Limb (tissue), 2 donors: ENCODE results near the gene TMEM184B.

Experiments
- DNase-seq, 2 donors: peaks; one replicate each; pipeline ENCODE4 v3.0.0-alpha.2; 2016; ENCODE audit errors: extremely low spot score in 2 of 2

TMEM184B gene

DNA sequence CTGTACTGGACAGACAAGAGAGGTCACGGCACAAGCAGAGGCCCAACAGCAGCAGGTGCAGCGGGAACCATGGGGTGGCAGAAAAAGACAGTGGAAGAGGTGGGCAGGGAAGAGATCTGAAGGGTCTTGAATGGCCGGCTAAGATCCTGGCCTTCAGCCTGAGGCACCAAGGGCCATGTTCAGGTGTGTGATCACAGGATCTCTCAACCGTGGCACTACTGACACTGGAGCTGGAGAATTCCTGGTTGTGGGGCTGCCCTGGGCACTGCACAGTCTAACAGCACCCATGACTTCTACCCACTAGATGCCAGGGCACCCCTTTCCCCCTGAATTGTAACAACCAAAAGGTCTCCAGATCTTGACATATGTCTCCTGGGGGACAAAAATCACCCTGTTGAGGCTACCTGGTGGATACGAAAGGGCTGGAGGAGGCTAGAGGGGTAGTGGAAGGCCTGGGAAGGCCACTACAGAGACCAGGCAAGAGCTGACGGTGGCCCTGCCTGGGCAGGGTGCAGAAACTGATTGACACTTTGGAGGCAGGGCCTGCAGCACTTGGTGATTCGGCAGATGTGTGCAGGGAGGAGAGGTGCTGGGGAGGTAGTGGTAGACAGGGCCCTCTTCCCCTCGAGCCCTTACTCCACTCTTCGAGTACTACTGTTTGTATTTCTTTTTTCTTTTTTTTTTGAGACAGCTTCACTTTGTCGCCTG lies 36.1 kb upstream of the TMEM184B start:
- DNase-seq, result no peak

DNA sequence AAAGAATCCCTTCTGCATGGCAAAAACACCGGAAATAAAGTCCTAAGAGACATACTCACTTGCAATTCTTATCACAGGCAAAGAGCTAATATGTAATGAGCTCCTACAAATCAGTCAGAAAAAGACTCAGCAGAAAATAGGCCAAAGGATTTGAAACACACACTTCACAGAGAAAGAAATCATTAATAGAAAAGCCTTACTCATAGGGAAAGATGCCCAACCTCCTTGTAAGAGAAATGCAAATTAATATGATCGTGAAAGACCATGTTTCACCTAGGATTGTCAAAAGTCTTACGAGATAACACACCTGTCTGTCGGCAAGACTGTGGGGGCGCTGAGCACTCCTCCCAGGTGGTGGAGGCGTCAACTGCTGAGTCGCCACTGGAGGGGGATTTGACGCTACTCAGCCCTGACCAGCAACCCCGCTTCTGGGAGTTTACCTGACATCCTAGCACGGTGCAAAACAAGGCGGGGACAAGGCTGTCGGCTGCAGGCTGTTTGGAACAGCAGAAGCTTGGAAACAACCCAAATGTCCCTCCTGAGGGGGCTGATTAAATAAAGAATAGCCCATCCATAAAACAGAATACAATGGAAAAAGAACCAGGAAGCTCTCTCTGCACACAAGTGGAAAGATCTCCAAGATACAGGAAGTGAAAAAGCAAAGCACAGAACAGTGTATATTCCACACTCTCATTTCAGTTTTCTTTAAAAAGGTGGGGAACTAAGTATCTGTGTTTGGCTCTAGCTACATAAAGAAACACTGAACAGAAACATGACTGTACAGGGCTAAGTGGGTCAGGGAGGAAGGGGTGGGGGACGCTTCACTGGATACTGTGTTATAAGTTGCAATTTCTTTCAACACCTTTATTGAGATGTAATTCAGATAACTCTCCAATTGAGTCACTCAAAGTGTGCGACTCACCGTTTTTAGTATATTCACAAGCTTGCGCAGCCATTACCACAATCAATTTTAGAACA lies 33.0 kb upstream of the TMEM184B start:
- DNase-seq, result peak in 1 of 2 donors; percentile 17

DNA sequence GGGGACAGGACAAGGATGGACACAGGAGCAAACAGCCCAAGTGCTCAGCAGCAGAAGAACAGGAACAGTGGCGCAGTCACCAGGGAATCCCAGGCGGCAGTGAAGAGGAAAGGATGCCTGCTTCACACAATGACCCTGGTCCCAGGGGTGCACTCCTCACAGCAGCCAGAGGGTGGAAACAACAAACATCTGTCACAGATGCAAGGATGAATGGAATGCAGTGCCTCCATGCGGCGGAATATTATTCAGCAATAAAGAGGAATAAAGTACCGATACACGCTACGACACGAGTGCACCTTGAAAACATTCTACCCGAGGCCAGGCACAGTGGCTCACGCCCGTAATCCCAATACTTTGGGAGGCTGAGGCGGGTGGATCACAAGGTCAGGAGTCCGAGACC lies 31.7 kb upstream of the TMEM184B start:
- DNase-seq, result no peak

DNA sequence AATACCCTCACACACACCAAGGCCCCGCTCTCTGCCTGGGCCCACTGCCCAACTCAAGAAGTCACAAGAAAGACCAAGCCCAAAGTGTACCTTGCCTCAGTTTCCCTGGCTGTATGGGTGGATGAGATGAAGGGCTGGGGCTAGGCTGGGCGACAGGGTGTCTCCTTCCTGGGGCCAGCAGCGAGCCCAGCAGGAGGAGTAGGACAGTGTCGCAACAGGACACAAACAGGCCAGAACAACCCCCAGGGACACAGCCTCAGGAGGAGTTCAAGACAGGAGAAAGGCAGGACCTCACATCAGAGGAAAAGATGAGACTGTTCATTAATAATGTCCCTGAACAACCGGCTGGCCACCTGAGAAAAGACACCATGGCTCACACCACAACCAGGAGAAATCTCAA lies 31.2 kb upstream of the TMEM184B start:
- DNase-seq, result no peak

- DNase-seq, result no peak
These were observed 30.1 kb upstream of the TMEM184B start for GRCh38 chr22:38302906-38303305.

GRCh38 chr22:38300946-38301345 lies 28.1 kb upstream of the TMEM184B start:
- DNase-seq, result no peak

GRCh38 chr22:38300197-38300945 lies 27.6 kb upstream of the TMEM184B start:
- DNase-seq, result no peak

DNA sequence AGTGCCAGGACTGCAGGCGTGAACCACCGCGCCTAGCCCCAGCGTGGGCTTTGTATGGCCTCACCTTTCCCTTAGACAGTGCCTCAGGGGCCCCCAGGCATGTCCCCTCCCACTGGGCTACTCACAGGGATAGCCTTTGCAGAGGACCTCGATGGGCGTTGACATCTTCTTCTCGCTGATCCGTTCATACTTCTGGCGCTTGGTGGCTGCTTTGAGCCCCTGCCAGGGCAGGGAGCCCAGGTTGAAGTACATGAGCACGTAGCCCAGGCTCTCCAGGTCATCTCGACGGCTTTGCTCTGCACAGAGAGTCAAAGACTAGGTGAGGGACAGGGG lies 26.9 kb upstream of the TMEM184B start:
- no peak for DNase-seq

DNA sequence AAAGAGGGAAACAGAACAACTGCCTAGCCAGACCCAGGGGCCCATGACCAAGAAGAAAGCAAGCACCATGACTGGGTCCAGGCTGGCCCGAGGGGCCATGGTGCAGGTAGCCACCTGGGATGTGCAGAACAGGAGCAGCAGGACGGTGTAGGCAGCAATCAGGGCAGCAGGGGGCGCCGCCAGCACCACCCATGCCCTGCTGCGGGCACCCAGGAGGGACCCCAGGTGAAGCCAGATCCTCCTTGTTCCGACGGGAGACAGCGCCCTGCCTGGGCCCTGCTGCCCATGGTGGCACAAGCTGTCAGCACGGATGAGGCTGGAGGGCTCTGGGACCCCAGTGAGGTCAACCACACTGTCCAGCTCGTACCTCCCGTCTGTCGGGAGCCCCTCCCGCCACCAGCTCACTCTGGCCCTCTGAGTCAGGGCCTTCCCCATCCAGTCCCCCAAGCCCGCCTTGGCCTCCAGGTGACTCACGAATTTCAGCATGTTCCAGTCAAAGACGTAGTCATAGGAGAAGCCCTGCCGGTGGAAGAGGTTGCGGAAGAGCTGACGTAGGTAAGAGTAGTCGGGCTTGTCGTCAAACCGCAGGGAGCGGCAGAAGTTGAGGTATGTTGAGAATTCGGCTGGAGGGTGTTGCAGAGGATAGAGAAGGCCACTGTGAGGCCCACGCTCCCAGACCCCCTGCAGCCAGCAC lies 25.6 kb upstream of the TMEM184B start:
- no peak for DNase-seq

DNA sequence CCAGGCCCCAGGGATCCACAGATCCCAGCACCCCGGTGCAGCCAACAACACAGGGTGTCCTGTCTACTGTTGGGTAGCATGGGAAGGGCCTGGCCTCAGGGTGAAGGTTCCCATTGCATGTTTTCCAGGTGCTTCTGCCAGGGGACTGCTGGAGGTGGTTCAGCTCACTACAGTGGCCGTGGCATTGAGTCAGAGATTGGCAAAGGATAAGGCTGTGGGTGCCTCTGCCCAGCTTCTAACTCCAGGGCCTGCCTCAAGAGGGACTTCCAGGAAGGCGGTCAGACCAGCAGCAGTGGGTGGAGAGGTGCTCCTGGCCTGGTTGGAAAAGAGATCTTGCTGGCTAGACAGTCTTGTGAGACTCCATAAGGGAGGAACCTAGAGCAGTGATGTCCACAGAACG lies 23.6 kb upstream of the TMEM184B start:
- no peak for DNase-seq

- DNase-seq, result no peak
These were observed 23.1 kb upstream of the TMEM184B start for GRCh38 chr22:38295863-38296262.

DNA sequence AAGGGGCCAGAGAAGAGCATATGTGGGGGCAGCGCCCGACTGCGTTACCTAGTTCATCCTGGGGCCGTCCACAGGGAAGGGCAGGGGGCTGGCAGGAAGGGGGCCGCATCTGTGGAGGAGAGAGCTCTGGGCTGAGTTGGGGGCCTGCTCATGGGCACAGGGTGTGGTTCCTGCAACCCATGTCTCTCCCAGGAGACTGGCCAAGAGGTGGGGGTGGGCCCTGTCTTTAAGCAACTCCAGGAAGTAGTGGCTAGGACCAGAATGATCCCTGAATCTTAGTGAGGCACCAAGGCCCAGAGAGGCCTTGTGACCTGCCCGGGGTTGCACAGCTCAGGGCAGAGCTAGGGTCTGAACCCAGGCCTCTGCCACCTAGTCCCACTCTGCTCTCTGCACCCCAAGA lies 22.5 kb upstream of the TMEM184B start:
- no peak for DNase-seq

- no peak for DNase-seq
These were observed 21.4 kb upstream of the TMEM184B start for GRCh38 chr22:38294193-38294592.

DNA sequence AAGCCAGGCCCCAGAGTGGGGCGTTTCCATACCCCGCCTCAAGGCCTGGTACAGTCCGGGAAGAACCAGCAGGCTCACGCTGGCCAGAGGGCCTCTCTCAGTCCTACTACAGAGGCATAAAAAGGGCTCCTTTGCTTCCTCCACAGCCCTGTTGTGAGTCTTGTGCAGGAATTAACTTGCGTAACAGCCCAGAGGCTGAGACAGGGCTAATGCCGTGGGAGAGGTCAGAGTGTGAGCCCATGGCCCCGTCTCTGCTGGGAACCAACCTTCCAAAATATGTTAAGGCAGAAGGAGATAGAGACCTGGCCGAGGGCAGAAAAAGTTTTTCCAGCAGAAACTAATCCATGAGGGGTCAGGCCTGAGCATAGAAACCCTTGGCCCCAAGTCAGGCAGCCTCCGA lies 19.9 kb upstream of the TMEM184B start:
- no peak for DNase-seq

DNA sequence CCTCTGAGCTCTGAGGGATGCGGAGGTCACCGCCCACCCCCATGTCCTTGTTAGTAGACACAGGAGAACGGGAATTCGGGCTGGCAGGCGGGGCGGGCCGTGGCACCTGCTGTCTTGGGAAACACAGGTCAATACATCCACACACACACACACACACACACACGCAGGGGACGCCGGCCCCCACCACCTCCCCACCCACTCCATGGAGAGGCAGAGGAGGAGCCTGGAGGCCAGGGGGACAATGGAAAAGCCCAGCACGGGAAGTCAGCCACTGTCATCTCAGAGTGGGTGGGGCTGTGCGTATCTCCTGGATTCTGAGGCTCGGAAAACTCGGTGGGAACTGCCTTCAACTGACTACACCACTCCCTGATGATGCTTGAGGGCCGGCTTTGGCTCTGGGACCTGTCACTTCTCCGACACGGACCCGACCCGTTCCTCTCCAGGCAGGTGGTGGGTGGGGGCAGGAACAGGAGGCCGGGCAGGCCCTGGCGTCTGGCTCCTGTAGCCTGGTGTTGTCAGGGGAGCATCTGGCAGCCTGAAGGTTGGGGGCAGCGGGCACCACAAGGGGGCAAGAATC lies 18.5 kb upstream of the TMEM184B start:
- DNase-seq, result no peak

DNA sequence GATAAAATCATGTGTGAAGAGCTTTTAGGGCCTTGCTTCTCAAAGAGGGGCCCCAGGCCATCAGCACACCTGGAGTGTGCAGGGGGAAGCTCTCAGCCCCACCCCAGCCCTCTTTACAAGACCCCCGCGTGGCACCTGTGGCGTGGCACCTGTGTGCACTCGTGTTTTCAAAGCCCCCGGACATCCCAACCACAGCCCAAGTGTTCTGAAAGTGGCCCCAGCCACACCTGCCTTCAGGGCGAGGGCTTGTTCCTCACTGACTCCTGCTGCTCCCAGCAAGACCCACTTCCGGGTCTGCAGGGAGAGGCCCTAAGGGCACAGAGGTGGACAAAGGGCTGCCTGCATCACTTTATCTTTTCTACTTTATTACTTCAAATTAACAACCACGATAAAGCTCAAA lies 17.5 kb upstream of the TMEM184B start:
- no peak for DNase-seq

GRCh38 chr22:38289583-38290082 lies 16.8 kb upstream of the TMEM184B start:
- DNase-seq, result no peak

DNA sequence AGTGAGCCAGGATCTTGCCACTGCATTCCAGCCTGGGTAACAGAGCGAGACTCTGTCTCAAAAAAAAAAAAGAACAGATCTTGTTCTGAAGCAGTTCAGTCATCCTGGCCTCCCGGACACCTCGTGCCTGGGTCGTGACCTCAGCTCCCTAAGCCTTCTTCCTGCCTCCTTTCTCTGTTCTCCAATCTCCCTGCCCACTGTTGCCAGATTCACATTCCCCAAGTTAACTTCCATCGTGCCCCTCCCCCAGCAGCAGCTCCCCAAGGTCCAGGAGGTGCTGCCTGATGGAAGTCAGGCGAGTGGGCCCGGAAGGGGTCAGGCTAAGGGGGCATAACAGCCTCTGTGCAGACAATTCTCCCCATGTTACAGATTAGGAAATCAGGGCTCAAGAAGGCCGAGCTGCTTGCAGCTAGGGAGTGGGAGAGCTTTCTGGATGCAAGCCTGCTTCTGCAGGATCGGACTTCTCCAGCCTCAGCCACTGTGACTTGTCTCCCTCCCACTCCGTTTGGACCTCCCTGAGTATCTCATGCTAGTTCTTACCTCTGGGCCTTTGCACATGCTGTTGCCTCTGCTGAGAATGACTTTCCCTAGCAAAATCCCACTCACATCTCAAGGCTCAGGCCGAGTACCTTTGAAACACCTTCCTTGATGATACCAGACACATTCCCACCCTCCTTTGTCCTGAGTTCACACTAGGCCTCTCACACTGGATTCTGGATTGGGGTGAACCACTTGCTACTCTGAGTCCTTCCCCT lies 14.3 kb upstream of the TMEM184B start:
- no peak for DNase-seq

GRCh38 chr22:38285018-38285417 lies 12.2 kb upstream of the TMEM184B start:
- DNase-seq, result no peak

DNA sequence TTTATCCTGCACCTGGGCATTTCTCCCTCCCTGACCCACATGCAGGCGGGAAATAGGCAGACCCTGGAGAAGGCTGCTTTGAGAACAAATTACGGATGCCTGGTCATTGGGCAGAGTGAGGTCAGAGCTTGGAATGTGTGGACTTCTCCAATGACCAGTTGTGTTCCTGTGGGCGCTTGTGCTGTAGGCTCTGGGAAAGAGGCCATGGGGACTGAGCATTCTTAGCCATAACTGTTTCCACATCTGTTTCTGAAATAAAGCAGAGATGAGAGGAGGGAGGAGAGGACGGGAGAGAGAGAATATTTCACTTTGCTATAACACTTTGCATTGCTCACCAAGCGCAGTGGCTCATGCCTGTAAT lies 11.2 kb upstream of the TMEM184B start:
- peak in 1 of 2 donors; percentile 29 for DNase-seq
